Astrocyte of the hippocampus (primary cell): Measurements from ENCODE around the gene UTP4.
"Not testable (repeated sequence)": the region's sequence is repeated elsewhere in the genome, so short reads cannot be mapped to it uniquely, and the experiment has no call there.

Experiments
- DNase-seq: peaks from one replicate; pipeline ENCODE4 v3.0.0; 2011; ENCODE audit warnings: low read depth, low spot score

Gene UTP4

GRCh38 chr16:69131167-69131838 is 1.1 kb upstream of the UTP4 start:
- peak; percentile 57 for DNase-seq

GRCh38 chr16:69131839-69132423 is 518 bp upstream of the UTP4 start:
- peak; percentile 93 for DNase-seq

GRCh38 chr16:69133373-69133954 is 1.0 kb downstream of the UTP4 start:
- DNase-seq, result no peak

DNA sequence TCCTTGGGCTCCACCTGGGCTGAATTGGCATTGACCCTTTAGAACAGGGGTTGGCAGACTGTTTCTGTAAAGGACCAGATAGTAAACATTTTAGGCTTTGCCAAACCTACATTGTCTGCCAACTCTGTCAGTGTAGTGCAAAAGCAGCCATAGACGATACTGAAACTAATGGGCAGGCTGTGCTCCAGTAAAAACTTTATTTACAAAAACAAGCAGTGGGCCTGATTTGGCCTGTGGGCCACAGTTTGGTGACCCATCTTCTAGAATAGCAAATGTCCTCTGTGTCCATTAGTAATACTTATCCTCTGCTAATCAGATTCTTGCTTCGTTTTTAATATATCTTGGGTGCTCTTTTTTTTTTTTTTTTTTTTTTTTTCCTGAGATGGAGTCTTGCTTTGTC is 6.2 kb downstream of the UTP4 start:
- no peak for DNase-seq

GRCh38 chr16:69139464-69139863 is 7.0 kb downstream of the UTP4 start:
- not testable (repeated sequence) for DNase-seq

GRCh38 chr16:69141014-69141413 is 8.6 kb downstream of the UTP4 start:
- no peak for DNase-seq

GRCh38 chr16:69141936-69142335 is 9.5 kb downstream of the UTP4 start:
- no peak for DNase-seq

DNA sequence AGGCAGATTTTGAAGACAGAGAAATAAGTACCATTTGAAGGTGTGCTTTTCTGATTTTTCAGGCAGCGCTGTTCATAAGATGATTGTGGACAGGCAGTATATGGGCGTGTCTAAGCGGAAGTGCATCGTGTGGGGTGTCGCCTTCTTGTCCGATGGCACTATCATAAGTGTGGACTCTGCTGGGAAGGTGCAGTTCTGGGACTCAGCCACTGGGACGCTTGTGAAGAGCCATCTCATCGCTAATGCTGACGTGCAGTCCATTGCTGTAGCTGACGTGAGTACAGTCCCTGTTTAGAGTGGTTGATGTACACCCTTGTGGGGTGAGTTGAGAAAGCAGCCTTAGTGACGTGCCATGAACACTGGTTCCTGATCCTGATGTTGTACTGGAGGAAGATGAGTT is 10.7 kb downstream of the UTP4 start:
- DNase-seq, result no peak

- no peak for DNase-seq
Measured at GRCh38 chr16:69145658-69146057, 13.2 kb downstream of the UTP4 start.

DNA sequence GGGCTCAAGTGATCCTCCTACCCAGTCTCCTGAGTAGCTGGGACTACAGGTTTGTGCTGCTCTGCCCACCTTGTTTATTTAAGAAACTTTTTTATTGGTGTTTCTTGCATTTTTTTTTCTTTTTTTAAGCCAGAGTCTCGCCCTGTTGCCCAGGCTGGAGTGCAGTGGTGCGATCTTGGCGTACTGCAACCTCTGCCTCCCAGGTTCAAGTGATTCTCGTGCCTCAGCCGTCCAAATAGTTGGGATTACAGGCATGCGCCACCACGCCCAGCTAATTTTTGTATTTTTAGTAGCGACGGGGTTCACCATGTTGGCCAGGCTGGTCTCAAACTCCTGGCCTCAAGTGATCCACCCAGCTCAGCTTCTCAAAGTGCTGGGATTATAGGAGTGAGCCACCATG is 17.2 kb downstream of the UTP4 start:
- not testable (repeated sequence) for DNase-seq

DNA sequence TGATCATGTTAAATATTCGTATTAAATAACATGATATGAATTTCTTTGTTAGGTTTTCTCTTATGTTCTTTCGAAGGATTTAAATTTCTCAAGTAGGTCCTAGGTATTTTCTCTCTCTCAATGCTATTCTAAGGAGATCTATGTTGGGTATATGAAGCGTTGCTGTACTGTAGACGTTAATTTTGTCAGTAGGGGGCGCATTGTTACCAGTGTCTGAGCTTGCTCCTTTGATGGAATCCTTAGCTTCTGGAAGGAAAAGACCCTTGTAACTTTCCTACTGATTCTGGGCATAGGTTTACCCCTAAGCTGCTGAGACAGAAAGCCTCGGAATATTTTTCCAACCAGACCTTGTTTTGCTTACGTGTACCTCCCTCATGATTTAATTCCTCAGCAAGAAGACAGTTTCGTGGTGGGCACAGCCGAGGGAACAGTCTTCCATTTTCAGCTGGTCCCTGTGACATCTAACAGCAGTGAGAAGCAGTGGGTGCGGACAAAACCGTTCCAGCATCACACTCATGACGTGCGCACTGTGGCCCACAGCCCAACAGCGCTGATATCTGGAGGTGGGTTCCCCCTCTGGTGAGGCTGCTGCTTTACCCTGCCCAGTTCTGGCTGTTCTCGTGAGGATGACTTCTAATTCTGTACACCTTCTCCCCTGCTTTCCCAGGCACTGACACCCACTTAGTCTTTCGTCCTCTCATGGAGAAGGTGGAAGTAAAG is 17.9 kb downstream of the UTP4 start:
- peak; percentile 89 for DNase-seq

GRCh38 chr16:69157196-69157595 is 24.7 kb downstream of the UTP4 start:
- DNase-seq, result no peak

DNA sequence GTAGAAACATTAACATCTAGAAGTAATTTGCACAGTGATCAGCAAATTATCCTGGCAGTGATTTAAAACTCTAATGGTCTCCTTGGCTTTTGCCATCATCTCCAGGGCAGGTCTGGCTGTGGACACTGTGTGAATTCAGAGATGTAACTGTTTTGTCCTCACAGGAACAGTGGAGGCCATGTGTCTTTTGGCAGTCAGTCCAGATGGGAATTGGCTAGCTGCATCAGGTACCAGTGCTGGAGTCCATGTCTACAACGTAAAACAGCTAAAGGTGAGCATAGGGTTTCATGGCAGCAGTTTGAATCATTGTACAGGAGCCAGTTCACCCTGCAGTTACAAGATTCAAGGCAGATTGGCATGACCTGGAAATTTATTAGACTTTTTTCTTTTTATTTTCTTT is 27.7 kb downstream of the UTP4 start:
- DNase-seq, result no peak

GRCh38 chr16:69165584-69165983 is 33.1 kb downstream of the UTP4 start:
- DNase-seq, result no peak

DNA sequence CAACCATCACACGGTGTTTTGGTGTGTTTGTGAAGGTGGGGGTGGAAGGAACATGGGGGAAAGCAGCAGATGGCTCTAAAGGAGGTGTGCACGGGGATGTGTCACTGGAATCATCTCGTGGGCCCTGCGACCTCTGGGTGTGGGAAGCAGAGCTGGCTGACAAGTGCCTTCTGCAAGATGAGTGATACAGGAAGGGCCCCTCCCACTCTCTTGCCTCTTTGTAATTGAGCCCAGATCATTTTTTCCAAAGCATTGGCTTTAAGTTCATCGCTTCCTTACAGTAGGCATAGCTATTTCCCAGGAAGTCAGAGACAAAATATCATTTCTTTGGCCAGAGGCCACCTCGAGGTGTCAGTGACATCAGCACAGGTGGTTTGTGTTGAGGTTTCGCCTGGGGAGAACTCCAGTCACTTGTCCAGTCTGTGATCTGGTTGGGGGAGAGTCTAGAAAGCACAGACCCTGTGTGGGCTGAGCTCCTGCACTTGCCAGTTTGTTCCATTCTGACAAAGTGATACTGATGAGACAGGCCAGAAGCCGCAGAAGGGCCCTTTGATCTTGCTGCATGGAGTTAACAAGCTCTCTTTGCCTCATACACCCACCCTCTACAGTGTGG is 33.9 kb downstream of the UTP4 start:
- DNase-seq, result peak; percentile 41

DNA sequence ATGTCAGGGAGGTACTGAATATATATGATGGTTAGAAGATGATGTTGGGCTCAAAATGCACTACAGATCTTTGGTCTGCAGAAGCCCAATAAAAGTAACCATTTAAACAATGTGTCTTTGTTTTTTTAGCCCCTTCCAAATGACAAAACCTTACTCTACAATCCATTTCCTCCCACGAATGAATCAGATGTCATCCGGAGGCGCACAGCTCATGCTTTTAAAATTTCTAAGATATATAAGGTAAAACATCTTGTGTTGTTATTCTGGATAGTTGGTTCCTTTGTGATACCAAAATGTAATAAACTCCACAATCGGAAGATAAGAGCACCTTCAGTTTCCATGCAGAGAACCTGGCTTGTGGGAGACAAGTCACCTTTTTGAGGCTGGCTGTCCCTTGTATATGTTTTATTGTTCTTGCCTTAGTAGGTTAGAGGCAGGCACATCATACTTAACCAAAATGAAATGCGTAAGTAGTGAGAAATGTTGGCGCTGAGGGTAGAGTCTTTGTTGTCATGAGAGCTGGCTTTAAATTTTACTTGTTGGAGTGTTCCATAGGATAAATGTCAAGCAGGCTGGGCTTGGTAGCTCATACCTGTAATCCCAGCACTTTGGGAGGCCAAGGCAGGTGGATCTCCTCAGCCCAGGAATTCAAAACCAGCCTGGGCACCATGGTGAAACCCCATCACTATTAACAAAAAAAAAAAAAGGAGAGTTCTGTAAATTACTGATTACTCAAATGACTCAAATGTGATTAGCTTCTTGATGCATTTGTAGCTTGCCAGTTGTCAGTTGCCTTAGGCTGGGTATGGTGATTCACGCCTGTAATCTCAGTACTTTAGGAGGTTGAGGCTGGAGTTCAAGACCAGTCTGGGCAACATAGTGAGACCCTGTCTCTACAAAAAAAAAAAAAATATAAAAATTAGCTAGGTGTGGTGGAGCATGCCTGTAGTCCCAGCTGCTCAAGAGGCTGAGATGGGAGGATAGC is 34.8 kb downstream of the UTP4 start:
- no peak for DNase-seq

- no peak for DNase-seq
Measured at GRCh38 chr16:69169051-69169450, 36.6 kb downstream of the UTP4 start.

- DNase-seq, result no peak
Measured at GRCh38 chr16:69169607-69170352, 37.3 kb downstream of the UTP4 start.

GRCh38 chr16:69171325-69172084 is 39.1 kb downstream of the UTP4 start:
- DNase-seq, result peak; percentile 88
